HUES64 (cell line): ENCODE measurements around the gene DNAAF1.

Source experiments
- H3K27ac ChIP-seq: 2 replicates; pipeline ENCODE4 v1.7.0; 2013; ENCODE audit warnings: low read depth, low read length, inconsistent platforms
- H3K27me3 ChIP-seq: 2 replicates; pipeline ENCODE4 v1.6.1; 2013; ENCODE audit warnings: mild to moderate bottlenecking, low read length; ENCODE audit not compliant: insufficient read depth
- H3K36me3 ChIP-seq: 2 replicates; pipeline ENCODE4 v1.6.1; 2013; ENCODE audit warnings: mild to moderate bottlenecking, low read length; ENCODE audit not compliant: insufficient read depth
- H3K4me1 ChIP-seq: 2 replicates; pipeline ENCODE4 v1.6.1; 2013; ENCODE audit warnings: mild to moderate bottlenecking, low read length, moderate library complexity; ENCODE audit not compliant: insufficient read depth
- H3K4me3 ChIP-seq: 2 replicates; pipeline ENCODE4 v1.5.1; 2013; ENCODE audit warnings: mild to moderate bottlenecking, low read length, moderate library complexity
- H3K9ac ChIP-seq: 2 replicates; pipeline ENCODE4 v1.6.1; 2013; ENCODE audit warnings: mild to moderate bottlenecking, low read depth, low read length
- H3K9me3 ChIP-seq: 2 replicates; pipeline ENCODE4 v1.6.1; 2013; ENCODE audit warnings: low read depth, low read length; ENCODE audit not compliant: insufficient read depth
- WGBS: fragments of 150-250, 120-280 bp; methylation state at CpG from one replicate; pipeline ENCODE4 v1.1.7; 2013; ENCODE audit warnings: missing lambda C conversion rate; 5-methylcytosine and 5-hydroxymethylcytosine counted together

The DNAAF1 gene

GRCh38 chr16:84161037-84161436 lies 15.9 kb downstream of the DNAAF1 start:
- H3K4me1 ChIP-seq, result no peaks in the 10 kb centered on the region
- 87% methylated on average over 10 of the region's 10 CpGs for WGBS
- H3K27me3 ChIP-seq, result peaks cover 3% of the 10 kb centered on the region; the same call in 1 of the 2 replicates
- no peak overlapping the region for H3K4me3 ChIP-seq
- H3K9ac ChIP-seq, result no peak overlapping the region
- H3K9me3 ChIP-seq, result no peaks in the 10 kb centered on the region
- no peaks in the 10 kb centered on the region for H3K36me3 ChIP-seq
- H3K27ac ChIP-seq, result no peak overlapping the region

DNA sequence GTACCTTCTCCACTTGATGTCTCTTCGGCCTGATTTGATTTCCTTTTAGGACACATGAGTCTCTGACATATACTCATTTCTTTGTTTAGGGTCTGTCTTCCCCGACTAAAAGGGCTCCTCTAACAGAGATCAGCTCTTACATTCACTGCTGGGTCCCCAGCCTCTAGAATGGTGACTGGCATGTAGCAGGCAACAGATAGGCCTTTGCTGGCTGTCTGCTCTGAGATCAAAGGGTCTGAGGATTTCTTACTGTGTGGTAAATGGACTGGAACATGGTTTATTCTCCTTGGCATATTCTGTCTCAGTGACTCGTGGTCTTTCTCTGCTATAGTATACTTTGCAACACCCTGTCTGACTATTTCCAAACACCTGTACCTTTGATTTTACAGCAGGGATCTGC lies 16.7 kb downstream of the DNAAF1 start:
- H3K4me1 ChIP-seq, result no peaks in the 10 kb centered on the region
- H3K27ac ChIP-seq, result no peak overlapping the region
- no peaks in the 10 kb centered on the region for H3K36me3 ChIP-seq
- H3K9ac ChIP-seq, result no peak overlapping the region
- no peaks in the 10 kb centered on the region for H3K9me3 ChIP-seq
- H3K4me3 ChIP-seq, result no peak overlapping the region
- H3K27me3 ChIP-seq, result peaks cover 3% of the 10 kb centered on the region; the same call in 1 of the 2 replicates
- 83% methylated on average over 3 of the region's 3 CpGs for WGBS

- H3K4me1 ChIP-seq, result no peaks in the 10 kb centered on the region
- no peak overlapping the region for H3K27ac ChIP-seq
- 89% methylated on average over 7 of the region's 7 CpGs for WGBS
- H3K36me3 ChIP-seq, result no peaks in the 10 kb centered on the region
- no peaks in the 10 kb centered on the region for H3K9me3 ChIP-seq
- H3K27me3 ChIP-seq, result peaks cover 3% of the 10 kb centered on the region; the same call in 1 of the 2 replicates
- H3K4me3 ChIP-seq, result no peak overlapping the region
- H3K9ac ChIP-seq, result no peak overlapping the region
Measured at GRCh38 chr16:84165746-84166145, 20.6 kb downstream of the DNAAF1 start.

GRCh38 chr16:84166796-84167695 lies 21.9 kb downstream of the DNAAF1 start:
- no peaks in the 10 kb centered on the region for H3K4me1 ChIP-seq
- H3K27ac ChIP-seq, result no peak overlapping the region
- H3K4me3 ChIP-seq, result no peak overlapping the region
- no peaks in the 10 kb centered on the region for H3K36me3 ChIP-seq
- WGBS, result 88% methylated on average over 13 of the region's 13 CpGs
- H3K9ac ChIP-seq, result no peak overlapping the region
- H3K9me3 ChIP-seq, result no peaks in the 10 kb centered on the region
- peaks cover 3% of the 10 kb centered on the region; the same call in 1 of the 2 replicates for H3K27me3 ChIP-seq

GRCh38 chr16:84169765-84170310 lies 24.7 kb downstream of the DNAAF1 start:
- H3K9me3 ChIP-seq, result no peaks in the 10 kb centered on the region
- 87% methylated on average over 11 of the region's 11 CpGs for WGBS
- H3K9ac ChIP-seq, result no peak overlapping the region
- H3K4me1 ChIP-seq, result no peaks in the 10 kb centered on the region
- no peak overlapping the region for H3K27ac ChIP-seq
- no peaks in the 10 kb centered on the region for H3K36me3 ChIP-seq
- H3K27me3 ChIP-seq, result peaks cover 1% of the 10 kb centered on the region; the same call in 1 of the 2 replicates
- H3K4me3 ChIP-seq, result no peak overlapping the region

GRCh38 chr16:84174396-84174795 lies 29.3 kb downstream of the DNAAF1 start:
- Histone ChIP-seq H3K27ac (no peak overlapping the region), H3K9ac (no peak overlapping the region), H3K27me3 (no peaks in the 10 kb centered on the region), H3K4me3 (no peak overlapping the region), H3K9me3 (no peaks in the 10 kb centered on the region), H3K4me1 (no peaks in the 10 kb centered on the region), H3K36me3 (peaks cover 18% of the 10 kb centered on the region)
- WGBS, result 92% methylated on average over 11 of the region's 11 CpGs

GRCh38 chr16:84175350-84176081 lies 30.4 kb downstream of the DNAAF1 start:
- Histone ChIP-seq H3K27ac (no peak overlapping the region), H3K4me1 (no peaks in the 10 kb centered on the region), H3K9ac (no peak overlapping the region), H3K4me3 (no peak overlapping the region), H3K9me3 (no peaks in the 10 kb centered on the region), H3K27me3 (no peaks in the 10 kb centered on the region), H3K36me3 (peaks cover 27% of the 10 kb centered on the region)
- 69% methylated on average over 10 of the region's 10 CpGs for WGBS

DNA sequence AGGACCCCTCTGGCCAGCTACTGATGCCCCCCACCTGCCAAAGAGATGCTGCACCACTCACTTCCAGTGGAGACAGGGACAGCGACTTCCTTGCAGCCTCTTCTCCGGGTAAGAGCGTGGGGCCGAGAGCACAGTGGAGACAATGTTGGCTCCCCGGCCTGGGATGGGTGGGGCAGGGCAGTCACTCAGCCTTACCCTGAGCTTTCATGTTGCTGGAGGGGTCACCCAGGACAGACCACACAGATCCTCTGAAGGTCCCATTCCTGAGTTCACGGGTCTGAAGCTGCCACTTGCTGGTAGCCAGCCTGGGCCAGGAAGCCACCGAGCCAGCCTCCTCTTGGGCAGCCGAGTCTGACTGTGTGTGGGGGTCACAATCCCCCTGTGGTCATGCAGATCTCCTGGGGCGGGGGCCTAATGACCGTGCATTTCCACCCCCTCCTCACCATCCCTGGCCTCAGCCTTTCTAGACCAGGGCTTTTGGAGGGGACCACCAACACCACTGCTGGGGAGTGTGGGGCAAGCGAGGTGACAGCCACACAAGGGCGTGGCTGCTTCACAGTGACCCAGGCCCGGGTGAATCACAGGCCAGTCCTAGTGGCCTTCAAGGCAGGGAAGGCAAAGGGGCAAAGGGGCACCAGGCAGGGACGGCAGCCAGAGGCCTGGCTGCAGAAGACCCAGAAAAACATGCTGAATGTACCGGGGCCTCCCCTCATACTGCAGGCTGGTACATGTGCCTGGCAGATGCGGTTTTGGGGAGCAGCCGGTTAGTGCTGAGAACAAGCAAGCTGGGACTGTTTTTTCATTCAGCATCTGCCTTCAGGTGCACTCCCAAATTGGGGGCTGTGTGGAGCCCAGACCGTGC lies 31.3 kb downstream of the DNAAF1 start:
- Histone ChIP-seq H3K27ac (no peak overlapping the region), H3K9ac (no peak overlapping the region), H3K4me1 (no peaks in the 10 kb centered on the region), H3K9me3 (no peaks in the 10 kb centered on the region), H3K27me3 (no peaks in the 10 kb centered on the region), H3K4me3 (no peak overlapping the region), H3K36me3 (peaks cover 36% of the 10 kb centered on the region)
- WGBS, result 87% methylated on average over 18 of the region's 18 CpGs

DNA sequence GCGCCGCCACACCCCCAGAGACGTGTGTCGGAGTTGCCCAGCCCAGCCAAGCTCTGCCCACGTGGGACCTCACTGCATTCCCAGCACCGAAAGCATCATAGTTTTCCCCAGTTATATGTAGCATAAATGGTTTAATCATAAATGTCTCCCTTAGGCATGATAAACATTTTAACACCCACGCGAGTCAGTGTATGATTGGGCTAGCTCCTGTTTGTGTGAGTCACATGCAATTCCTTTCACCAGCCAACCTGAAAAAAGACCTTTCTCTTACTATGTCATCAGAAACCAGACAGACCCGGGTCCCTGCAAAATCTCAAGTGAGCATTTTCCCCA lies 32.6 kb downstream of the DNAAF1 start:
- Histone ChIP-seq H3K4me1 (no peaks in the 10 kb centered on the region), H3K9me3 (no peaks in the 10 kb centered on the region), H3K36me3 (peaks cover 49% of the 10 kb centered on the region), H3K9ac (no peak overlapping the region), H3K27ac (no peak overlapping the region), H3K4me3 (no peak overlapping the region), H3K27me3 (no peaks in the 10 kb centered on the region)
- WGBS, result 89% methylated on average over 9 of the region's 9 CpGs

- Histone ChIP-seq H3K4me3 (no peak overlapping the region), H3K36me3 (peaks cover 54% of the 10 kb centered on the region), H3K9ac (no peak overlapping the region), H3K9me3 (no peaks in the 10 kb centered on the region), H3K4me1 (no peaks in the 10 kb centered on the region), H3K27me3 (no peaks in the 10 kb centered on the region), H3K27ac (no peak overlapping the region)
- WGBS, result 95% methylated on average over 15 of the region's 15 CpGs
Measured at GRCh38 chr16:84178146-84178765, 33.1 kb downstream of the DNAAF1 start.
